ENCODE measurements around the gene D2HGDH.

- TF ChIP-seq CTCF (IDR thresholded peaks at IDR 0.05) (no peak), POLR2A (IDR thresholded peaks at IDR 0.05) (no peak)
Observed at GRCh38 chr2:241741016-241741415, 6.6 kb downstream of the D2HGDH start.
